B cell (primary cell): ENCODE results near the gene MRPS9. TPM values are rescaled to one million over a fixed set of nuclear protein-coding genes. Genes with fewer than 3 reads are reported as not detected.

Experiments used
- ATAC-seq: fragments of 200-7000 bp; cut with Tn5 transposase; one replicate; pipeline ENCODE4 v1.10.0; 2021; ENCODE audit warnings: low read depth, mild to moderate bottlenecking, moderate number of reproducible peaks, moderate library complexity
- CTCF ChIA-PET: fragments of 350-600 bp; sonication (Branson Sonifier 250); formaldehyde crosslinking; loops from one replicate; lab custom pipeline; 2021; ENCODE audit warnings: antibody characterized with exemption, inconsistent platforms; lab: Charles Lee
- POLR2A ChIA-PET: fragments of 350-600 bp; sonication (Branson Sonifier 250); formaldehyde crosslinking; loops from one replicate; lab custom pipeline; 2021; ENCODE audit warnings: antibody characterized with exemption; lab: Charles Lee
- DNase-seq: peaks from one replicate; pipeline ENCODE4 v3.0.0; 2013
- H2AFZ ChIP-seq: 2 replicates; pipeline ENCODE4 v1.6.1; 2012; ENCODE audit warnings: mild to moderate bottlenecking, low read depth, low read length; ENCODE audit not compliant: insufficient read depth, poor library complexity, severe bottlenecking
- H3K27ac ChIP-seq, 2 donors: 1 replicate in 1 of 2; 2 replicates in 1 of 2; pipeline ENCODE4 v1.5.1; 2012 to 2013; ENCODE audit warnings: low read length in 2 of 2, mild to moderate bottlenecking in 2 of 2, moderate library complexity in 1 of 2
- H3K27me3 ChIP-seq, 4 experiments: fragments of 200-600 bp in 1 of 4; sonication (generic) in 1 of 4; replicated peaks in 1 of 4; 1 replicate in 2 of 4; 2 replicates in 2 of 4; pipeline versions ENCODE4 v1.6.1 to v1.7.0; 2013 to 2016; ENCODE audit warnings: low read length in 3 of 4, mild to moderate bottlenecking in 2 of 4, mixed read lengths in 1 of 4, moderate library complexity in 1 of 4; ENCODE audit not compliant: insufficient read depth in 4 of 4, control insufficient read depth in 3 of 4; ENCODE audit errors: control extremely low read depth in 1 of 4
- H3K36me3 ChIP-seq, 2 experiments: replicated peaks in 1 of 2; 1 replicate in 1 of 2; 2 replicates in 1 of 2; pipeline versions ENCODE4 v1.6.1 to v1.7.1; 2013; ENCODE audit warnings: low read length in 1 of 2; ENCODE audit not compliant: insufficient read depth in 2 of 2, control insufficient read depth in 1 of 2; ENCODE audit errors: control extremely low read depth in 1 of 2, extremely low read depth in 1 of 2
- H3K4me1 ChIP-seq, 2 donors: fragments of 200-600 bp in 1 of 2; sonication (generic) in 1 of 2; 1 replicate in 1 of 2; 2 replicates in 1 of 2; pipeline versions ENCODE4 v1.5.1 to v1.6.1; 2013 to 2017; ENCODE audit warnings: low read length in 2 of 2; ENCODE audit not compliant: control insufficient read depth in 2 of 2, insufficient read depth in 2 of 2
- H3K4me2 ChIP-seq: replicated peaks from 2 replicates; pipeline ENCODE3; 2012; ENCODE audit warnings: mild to moderate bottlenecking, low read depth, low read length; ENCODE audit not compliant: poor library complexity, severe bottlenecking
- H3K4me3 ChIP-seq, 5 experiments: fragments of 200-600 bp in 1 of 5; sonication (generic) in 1 of 5; 1 replicate in 3 of 5; 2 replicates in 2 of 5; pipeline versions ENCODE4 v1.5.1 to v1.7.0; 2011 to 2016; ENCODE audit warnings: low read length in 4 of 5, mild to moderate bottlenecking in 4 of 5, low read depth in 2 of 5, control low read depth in 1 of 5, moderate library complexity in 1 of 5; ENCODE audit not compliant: insufficient read depth in 1 of 5; ENCODE audit errors: control extremely low read depth in 1 of 5, extremely low read depth in 1 of 5
- H3K79me2 ChIP-seq: fragments of 200-600 bp; sonication (generic); one replicate; pipeline ENCODE4 v1.6.0; 2016; ENCODE audit warnings: low read length; ENCODE audit not compliant: control insufficient read depth, insufficient read depth
- H3K9ac ChIP-seq: fragments of 200-600 bp; sonication (generic); 2 replicates; pipeline ENCODE4 v1.6.1; 2017; ENCODE audit warnings: mild to moderate bottlenecking, low read length, moderate library complexity
- H3K9me3 ChIP-seq, 3 donors: one replicate each; pipeline versions ENCODE4 v1.6.1 to v1.7.1; 2013; ENCODE audit warnings: low read length in 2 of 3; ENCODE audit not compliant: control insufficient read depth in 2 of 3, insufficient read depth in 1 of 3; ENCODE audit errors: control extremely low read depth in 1 of 3
- H4K20me1 ChIP-seq: 2 replicates; pipeline ENCODE4 v1.6.0; 2012; ENCODE audit warnings: mild to moderate bottlenecking, low read length; ENCODE audit not compliant: insufficient read depth, control insufficient read depth, poor library complexity, severe bottlenecking
- H3K27ac Mint-ChIP-seq: one replicate; pipeline ENCODE4 v1.8.0; 2021; ENCODE audit warnings: mixed read lengths
- H3K27me3 Mint-ChIP-seq: one replicate; pipeline ENCODE4 v1.8.0; 2021; ENCODE audit warnings: mixed read lengths
- H3K4me1 Mint-ChIP-seq: one replicate; pipeline ENCODE4 v1.8.0; 2021; ENCODE audit warnings: mixed read lengths
- H3K4me3 Mint-ChIP-seq: one replicate; pipeline ENCODE4 v1.8.0; 2021; ENCODE audit warnings: mixed read lengths
- H3K9me3 Mint-ChIP-seq: one replicate; pipeline ENCODE4 v1.8.0; 2022; ENCODE audit warnings: mixed read lengths; ENCODE audit not compliant: insufficient read depth
- CTCF ChIP-seq: fragments of 200-600 bp; IDR thresholded peaks from one replicate; pipeline ENCODE4 v1.8.0; 2022; ENCODE audit warnings: antibody characterized with exemption, mild to moderate bottlenecking
- EZH2 ChIP-seq: IDR thresholded peaks from 2 replicates; pipeline ENCODE4 v1.6.1; 2012; ENCODE audit warnings: borderline replicate concordance, low read depth, mild to moderate bottlenecking, moderate library complexity, low read length; ENCODE audit not compliant: insufficient read depth, poor library complexity, severe bottlenecking
- WGBS: methylation state at CpG from one replicate; pipeline ENCODE4 v1.1.5; 2013; ENCODE audit warnings: missing lambda C conversion rate; ENCODE audit not compliant: insufficient coverage; 5-methylcytosine and 5-hydroxymethylcytosine counted together
- intact Hi-C: fragments of 100-400 bp; cut with micrococcal nuclease; formaldehyde crosslinking; loops from one replicate; pipeline ENCODE4 v1.10.0; 2022
- polyA plus RNA-seq: library from polyadenylated mRNA; depleted of rRNA; stranded (reverse); fragments of >200 nt; gene quantifications from 2 replicates; pipeline ENCODE4 v1.2.3, GENCODE V29; 2012
- total RNA-seq, 2 donors: library from RNA; stranded (reverse); fragments of 120-200 nt in 1 of 2; gene quantifications; 1 replicate in 1 of 2; 2 replicates in 1 of 2; pipeline versions ENCODE4 v1.2.3 to v1.2.4, GENCODE V29; 2013 to 2022

MRPS9 gene
- total and polyA plus RNA-seq, 2 donors (not counting 1 experiment from before 2014, with no cell fraction given), result 13.0 to 19.8 TPM

GRCh38 chr2:105138643-105139042 lies 100.8 kb downstream of the MRPS9 start:
- H3K9me3 Mint-ChIP-seq, result no peaks in the 10 kb centered on the region
- H3K4me2 ChIP-seq, result no peak overlapping the region
- peaks cover 20% of the 10 kb centered on the region for H3K4me1 Mint-ChIP-seq
- H3K4me3 Mint-ChIP-seq, result no peak overlapping the region
- no peaks in the 10 kb centered on the region for H3K9me3 ChIP-seq
- no peaks in the 10 kb centered on the region for H3K79me2 ChIP-seq
- no peaks in the 10 kb centered on the region for H3K36me3 ChIP-seq
- intact Hi-C loops, result no loop called here
- ChIA-PET CTCF (interaction anchor here (1.0 to 1.9 kb wide), 3 partner anchors 24 to 99 kb away, joined by 3 to 5 read pairs (median 3); no protein-coding TSS in a partner anchor), POLR2A (no interaction called here)
- no peak overlapping the region for H3K9ac ChIP-seq
- peaks cover under 1% of the 10 kb centered on the region for H3K27me3 Mint-ChIP-seq
- DNase-seq, result no peak
- H3K4me3 ChIP-seq, result no peak overlapping the region
- H3K27ac ChIP-seq, result no peak overlapping the region
- no peak overlapping the region for H3K27ac Mint-ChIP-seq
- no CpG with 5 or more reads among the region's 5 CpGs for WGBS
- H2AFZ ChIP-seq, result no peak overlapping the region
- ATAC-seq, result no peak
- H3K4me1 ChIP-seq, result peaks cover 5 to 11% of the 10 kb centered on the region in 2 donors
- H4K20me1 ChIP-seq, result no peaks in the 10 kb centered on the region
- TF ChIP-seq EZH2 (no peak), CTCF (no peak)
- no peaks in the 10 kb centered on the region for H3K27me3 ChIP-seq

- Histone ChIP-seq H3K4me2 (no peak overlapping the region), H3K9me3 (no peaks in the 10 kb centered on the region), H4K20me1 (no peaks in the 10 kb centered on the region), H3K27me3 (peaks cover 0 to 5% (median 0%) of the 10 kb centered on the region in 4 experiments), H3K4me1 (peaks cover 9 to 16% of the 10 kb centered on the region in 2 donors), H3K4me3 (no peak overlapping the region), H3K36me3 (no peaks in the 10 kb centered on the region), H2AFZ (no peak overlapping the region), H3K79me2 (no peaks in the 10 kb centered on the region), H3K9ac (no peak overlapping the region), H3K27ac (no peak overlapping the region)
- Mint-ChIP-seq H3K4me3 (no peak overlapping the region), H3K27ac (no peak overlapping the region), H3K4me1 (peaks cover 24% of the 10 kb centered on the region), H3K9me3 (no peaks in the 10 kb centered on the region), H3K27me3 (no peaks in the 10 kb centered on the region)
- no peak for ATAC-seq
- WGBS, result 83% methylated on average over 2 of the region's 6 CpGs
- intact Hi-C loops, result loop anchor here (5.0 kb wide), 2 partner anchors 38 to 102 kb away; partner anchors contain the start of gene MRPS9
- CTCF ChIA-PET, result interaction anchor here (1.2 to 1.5 kb wide), 2 partner anchors 24 to 96 kb away, joined by 3 to 7 read pairs; no protein-coding TSS in a partner anchor
- POLR2A ChIA-PET, result no interaction called here
- TF ChIP-seq EZH2 (no peak), CTCF (no peak)
- DNase-seq, result no peak
Measured at GRCh38 chr2:105139556-105140239, 101.8 kb downstream of the MRPS9 start.
